DMS 273 treated with DMSO at 0.1 percent for 48 hours (cell line): ENCODE results near the gene ACOT6.
"Not testable (repeated sequence)": the region's sequence is repeated elsewhere in the genome, so short reads cannot be mapped to it uniquely, and the experiment has no call there.

ENCODE experiments used
- DNase-seq: peaks from one replicate; lab custom pipeline; 2025; lab: John Stamatoyannopoulos, UW

The ACOT6 gene

GRCh38 chr14:73599499-73599898 lies 12.8 kb upstream of the ACOT6 start:
- no peak for DNase-seq

GRCh38 chr14:73602994-73603393 lies 9.3 kb upstream of the ACOT6 start:
- no peak for DNase-seq

GRCh38 chr14:73606271-73606670 lies 6.0 kb upstream of the ACOT6 start:
- DNase-seq = no peak

GRCh38 chr14:73607241-73607640 lies 5.1 kb upstream of the ACOT6 start:
- DNase-seq = no peak

GRCh38 chr14:73610687-73611086 lies 1.6 kb upstream of the ACOT6 start:
- DNase-seq = no peak

- DNase-seq = no peak
Observed at GRCh38 chr14:73613046-73613383, 698 bp downstream of the ACOT6 start.

GRCh38 chr14:73613419-73613963 lies 1.2 kb downstream of the ACOT6 start:
- no peak for DNase-seq

- DNase-seq = no peak
Observed at GRCh38 chr14:73616831-73617230, 4.5 kb downstream of the ACOT6 start.

- DNase-seq = no peak
Observed at GRCh38 chr14:73619524-73619923, 7.2 kb downstream of the ACOT6 start.

- no peak for DNase-seq
Observed at GRCh38 chr14:73620268-73620667, 8.0 kb downstream of the ACOT6 start.

- DNase-seq = no peak
Observed at GRCh38 chr14:73623504-73624054, 11.3 kb downstream of the ACOT6 start.

- no peak for DNase-seq
Observed at GRCh38 chr14:73625706-73626105, 13.4 kb downstream of the ACOT6 start.

GRCh38 chr14:73627151-73627558 lies 14.8 kb downstream of the ACOT6 start:
- no peak for DNase-seq

GRCh38 chr14:73630009-73630780 lies 17.9 kb downstream of the ACOT6 start:
- no peak for DNase-seq

GRCh38 chr14:73633116-73634010 lies 21.0 kb downstream of the ACOT6 start:
- peak; percentile 40 for DNase-seq

GRCh38 chr14:73634011-73634833 lies 21.9 kb downstream of the ACOT6 start:
- DNase-seq = no peak

GRCh38 chr14:73636355-73636754 lies 24.0 kb downstream of the ACOT6 start:
- DNase-seq = not testable (repeated sequence)

- no peak for DNase-seq
Observed at GRCh38 chr14:73637830-73638229, 25.5 kb downstream of the ACOT6 start.

- DNase-seq = no peak
Observed at GRCh38 chr14:73640796-73641365, 28.6 kb downstream of the ACOT6 start.

GRCh38 chr14:73644531-73645247 lies 32.4 kb downstream of the ACOT6 start, which contains the start of gene DNAL1:
DNAL1 (plus strand) TSS chr14:73644986; CDS start chr14:73645040, 54 bp downstream.
- peak; percentile 84 for DNase-seq

- DNase-seq = no peak
Observed at GRCh38 chr14:73645248-73645610, 32.9 kb downstream of the ACOT6 start.
